ENCODE data around the gene PAK6. TPM values are rescaled to one million over a fixed set of nuclear protein-coding genes. Genes with fewer than 3 reads are reported as not detected.
A peak's percentile ranks its signal among the peaks of the same experiment; 100 is the strongest.

PAK6 gene
- total RNA-seq, 1 donor from 2014 or later = 5.7 TPM

DNA sequence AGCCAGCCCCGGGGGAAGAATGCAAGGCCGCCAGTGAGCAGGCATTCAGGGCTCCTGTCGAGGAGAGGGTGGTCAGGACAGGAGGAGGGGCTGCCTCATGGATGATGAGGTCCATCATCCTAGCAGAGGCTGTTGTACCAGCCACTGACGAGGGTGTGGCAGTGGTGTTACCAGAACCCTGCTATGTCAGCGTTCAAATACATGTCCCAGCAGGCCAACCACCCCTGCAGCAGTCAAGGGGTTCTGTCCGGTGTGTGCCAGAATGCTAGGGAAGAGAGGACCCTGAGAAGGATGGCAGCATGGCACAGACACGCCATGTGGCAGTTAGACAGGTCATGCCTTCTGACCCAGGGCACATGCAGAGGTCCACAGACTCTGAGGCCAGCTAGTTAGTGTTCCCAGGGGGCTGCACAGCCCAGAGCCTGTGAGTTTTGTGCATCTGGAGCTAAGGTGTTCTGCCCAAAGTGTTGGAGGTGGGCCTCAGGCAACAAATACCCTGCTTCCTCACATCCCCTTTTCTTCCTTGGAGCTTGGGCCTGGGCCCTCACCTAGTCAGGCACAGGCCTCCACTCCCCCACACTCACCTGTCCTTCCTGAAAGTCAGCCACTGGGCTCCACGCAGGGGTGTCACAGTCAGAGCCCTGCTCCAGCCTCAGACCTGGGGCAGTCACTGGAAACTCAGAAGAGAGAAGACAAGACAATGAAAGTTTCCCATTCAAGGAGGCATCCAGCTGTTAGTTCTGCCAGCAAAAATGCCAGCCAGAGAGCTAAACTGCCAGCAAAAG, 7.8 kb downstream of the PAK6 start:
- no peaks in the 10 kb centered on the region for H3K27me3 ChIP-seq
- H3K27ac ChIP-seq = no peak overlapping the region
- intact Hi-C loops (cut with DNase I) = no loop called here
- TF ChIP-seq, protein P1, sequence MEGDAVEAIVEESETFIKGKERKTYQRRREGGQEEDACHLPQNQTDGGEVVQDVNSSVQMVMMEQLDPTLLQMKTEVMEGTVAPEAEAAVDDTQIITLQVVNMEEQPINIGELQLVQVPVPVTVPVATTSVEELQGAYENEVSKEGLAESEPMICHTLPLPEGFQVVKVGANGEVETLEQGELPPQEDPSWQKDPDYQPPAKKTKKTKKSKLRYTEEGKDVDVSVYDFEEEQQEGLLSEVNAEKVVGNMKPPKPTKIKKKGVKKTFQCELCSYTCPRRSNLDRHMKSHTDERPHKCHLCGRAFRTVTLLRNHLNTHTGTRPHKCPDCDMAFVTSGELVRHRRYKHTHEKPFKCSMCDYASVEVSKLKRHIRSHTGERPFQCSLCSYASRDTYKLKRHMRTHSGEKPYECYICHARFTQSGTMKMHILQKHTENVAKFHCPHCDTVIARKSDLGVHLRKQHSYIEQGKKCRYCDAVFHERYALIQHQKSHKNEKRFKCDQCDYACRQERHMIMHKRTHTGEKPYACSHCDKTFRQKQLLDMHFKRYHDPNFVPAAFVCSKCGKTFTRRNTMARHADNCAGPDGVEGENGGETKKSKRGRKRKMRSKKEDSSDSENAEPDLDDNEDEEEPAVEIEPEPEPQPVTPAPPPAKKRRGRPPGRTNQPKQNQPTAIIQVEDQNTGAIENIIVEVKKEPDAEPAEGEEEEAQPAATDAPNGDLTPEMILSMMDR (IDR thresholded peaks at IDR 0.05) = no peak
- H3K4me3 ChIP-seq = no peak overlapping the region
- H3K36me3 ChIP-seq = no peaks in the 10 kb centered on the region
- DNase-seq (peak; percentile 41), ATAC-seq (no peak)
- H3K4me1 ChIP-seq = no peaks in the 10 kb centered on the region
- no peaks in the 10 kb centered on the region for H3K9me3 ChIP-seq

DNA sequence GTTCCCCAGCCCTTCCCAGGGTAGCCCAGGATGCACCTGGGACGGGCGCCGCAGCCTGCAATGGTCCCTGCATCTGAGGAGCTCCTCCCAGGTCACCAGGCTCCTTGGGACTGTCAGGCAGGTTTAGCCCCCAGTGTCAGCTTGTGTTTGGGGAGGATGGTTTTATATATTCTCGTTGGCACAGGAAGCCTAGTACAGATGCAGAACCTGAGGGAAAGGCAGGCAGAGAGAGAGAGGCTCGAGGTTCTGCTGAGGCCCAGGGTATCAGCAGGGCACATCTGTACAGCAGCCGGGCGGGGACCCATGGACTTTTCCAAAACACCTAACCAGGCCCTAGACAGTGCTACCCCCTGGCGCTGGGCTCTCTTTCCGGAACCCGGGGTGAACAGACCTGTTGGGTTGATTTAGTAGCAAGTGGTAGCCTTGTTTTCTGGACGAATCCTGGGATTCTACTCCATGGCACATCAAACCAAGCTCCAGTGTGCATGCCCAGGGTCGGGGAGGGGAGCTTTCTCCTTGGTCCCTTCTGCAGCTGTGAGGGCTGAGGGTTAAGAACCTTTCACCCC, 8.6 kb downstream of the PAK6 start:
- Histone ChIP-seq H3K36me3 (no peaks in the 10 kb centered on the region), H3K27me3 (peaks cover 6% of the 10 kb centered on the region), H3K27ac (no peak overlapping the region), H3K4me1 (no peaks in the 10 kb centered on the region), H3K4me3 (no peak overlapping the region), H3K9me3 (no peaks in the 10 kb centered on the region)
- ATAC-seq (no peak), DNase-seq (peak; percentile 48)
- TF ChIP-seq, protein P1 (IDR thresholded peaks at IDR 0.05) = no peak
- intact Hi-C loops (cut with DNase I) = no loop called here

DNA sequence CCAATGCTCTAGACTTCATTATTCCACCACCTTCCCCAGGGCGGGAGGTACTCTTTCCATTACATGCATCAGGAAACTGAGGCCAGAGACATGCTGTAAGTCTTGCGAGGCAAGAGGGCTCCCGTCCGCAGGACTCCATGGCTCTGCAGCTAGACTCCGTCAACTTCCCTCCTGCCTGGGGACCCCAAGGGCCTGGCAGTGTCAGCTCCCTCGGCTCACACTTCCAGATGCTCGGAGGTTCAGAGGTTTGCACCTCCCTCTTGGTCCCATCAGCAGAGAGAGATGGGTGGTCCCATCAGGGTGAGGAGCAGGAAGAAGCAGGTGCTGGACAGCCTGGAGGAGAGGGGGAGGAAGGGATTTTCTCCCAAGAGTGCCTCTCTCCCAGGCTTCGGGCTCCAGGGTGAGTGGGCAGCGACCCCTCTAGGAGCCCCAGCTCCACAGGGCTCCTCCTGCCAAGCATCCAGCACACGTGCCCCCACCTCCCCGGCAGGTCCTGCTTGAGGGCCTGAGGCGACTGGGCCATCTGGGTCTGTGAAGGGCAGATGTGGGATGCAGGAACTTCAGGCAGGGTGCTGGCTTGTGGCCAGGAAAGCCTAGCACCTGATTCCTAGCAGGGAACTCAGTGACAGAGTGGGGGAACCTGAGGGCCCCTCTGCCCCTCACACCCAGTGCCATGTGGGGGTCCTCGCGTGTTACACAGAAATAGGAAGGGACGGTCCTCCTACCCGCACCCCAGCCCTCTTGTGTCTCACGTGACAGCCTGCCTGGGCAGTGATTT, 9.3 kb downstream of the PAK6 start:
- peaks cover 4% of the 10 kb centered on the region for H3K4me1 ChIP-seq
- DNase-seq = peak; percentile 50
- no peak for ATAC-seq
- no peak overlapping the region for H3K4me3 ChIP-seq
- H3K27me3 ChIP-seq = peaks cover 12% of the 10 kb centered on the region
- H3K36me3 ChIP-seq = no peaks in the 10 kb centered on the region
- intact Hi-C loops (cut with DNase I) = no loop called here
- no peak overlapping the region for H3K27ac ChIP-seq
- TF ChIP-seq, protein P1 (IDR thresholded peaks at IDR 0.05) = no peak
- H3K9me3 ChIP-seq = no peaks in the 10 kb centered on the region

DNA sequence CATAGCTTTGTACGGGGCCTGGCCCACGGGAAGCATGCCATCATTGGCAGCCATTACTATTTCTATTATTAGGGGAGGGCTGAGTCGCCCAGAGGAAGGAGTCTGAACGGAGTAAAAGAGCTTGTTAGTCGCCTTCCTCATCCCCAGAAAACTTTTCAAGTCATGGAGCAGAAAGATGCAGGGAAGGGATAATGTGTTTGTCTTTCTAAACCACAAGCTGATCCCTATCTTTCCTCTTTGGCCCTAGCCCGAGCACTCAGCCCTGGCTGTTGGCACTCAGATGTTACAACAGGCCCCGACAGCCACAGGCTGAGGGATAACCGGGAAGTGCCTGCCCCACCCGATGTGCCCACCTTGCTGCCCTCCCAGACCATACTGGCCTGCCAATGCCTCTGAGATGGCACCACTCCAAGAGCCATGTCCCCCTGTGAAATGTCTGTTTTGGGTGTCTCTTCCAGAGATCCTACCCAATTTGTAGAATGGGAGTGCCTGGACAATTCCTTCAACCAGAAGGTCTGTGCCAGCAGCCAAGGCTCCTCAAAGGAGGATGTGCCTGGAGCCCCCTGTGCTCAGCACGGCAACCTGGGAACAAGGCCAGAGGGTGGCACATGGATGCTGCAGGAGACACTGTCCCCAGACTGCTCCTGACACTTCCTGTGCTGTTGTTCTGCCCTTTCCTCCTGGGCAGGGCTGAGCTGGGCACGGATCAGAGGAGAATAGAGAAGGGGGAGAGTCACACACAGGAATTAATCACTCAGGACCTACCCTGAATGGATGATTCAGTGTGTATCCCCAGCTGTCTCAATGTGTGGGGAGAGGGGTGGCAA, 10.8 kb downstream of the PAK6 start:
- Histone ChIP-seq H3K4me3 (no peak overlapping the region), H3K27me3 (peaks cover 19% of the 10 kb centered on the region), H3K9me3 (no peaks in the 10 kb centered on the region), H3K36me3 (no peaks in the 10 kb centered on the region), H3K27ac (no peak overlapping the region), H3K4me1 (peaks cover 9% of the 10 kb centered on the region)
- ATAC-seq (no peak), DNase-seq (peak; percentile 44)
- TF ChIP-seq, protein P1 (IDR thresholded peaks at IDR 0.05) = no peak
- intact Hi-C loops (cut with DNase I) = no loop called here

DNA sequence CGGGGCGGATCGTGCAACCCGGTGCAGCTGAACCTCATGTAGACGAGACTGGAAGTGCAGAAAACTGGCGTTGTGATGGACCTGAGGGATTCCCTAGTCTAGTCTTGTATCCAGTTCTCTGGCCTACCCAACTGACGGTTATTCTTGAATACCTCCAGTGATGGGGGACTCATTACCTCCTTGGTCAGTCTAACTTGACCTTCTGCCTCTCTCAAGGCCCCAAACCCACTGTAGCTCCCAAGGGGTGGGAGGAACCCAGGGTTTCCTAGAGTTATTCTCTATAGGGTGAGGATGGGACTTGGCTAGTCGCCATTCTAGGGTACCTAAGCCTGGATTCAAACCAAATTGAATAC, 11.4 kb downstream of the PAK6 start:
- ATAC-seq = no peak
- H3K27ac ChIP-seq = no peak overlapping the region
- intact Hi-C loops (cut with DNase I) = no loop called here

More for the DNA sequence above, 11.4 kb downstream of the PAK6 start:
- peak; percentile 34 for DNase-seq
- peaks cover 19% of the 10 kb centered on the region for H3K27me3 ChIP-seq
- peaks cover 9% of the 10 kb centered on the region for H3K4me1 ChIP-seq
- no peak overlapping the region for H3K4me3 ChIP-seq
- TF ChIP-seq, protein P1 (IDR thresholded peaks at IDR 0.05) = no peak
- H3K9me3 ChIP-seq = no peaks in the 10 kb centered on the region
- H3K36me3 ChIP-seq = no peaks in the 10 kb centered on the region
